Measurements from ENCODE around the gene AAK1.

- TF ChIP-seq CTCF (IDR thresholded peaks at IDR 0.05) (no peak), POLR2A (IDR thresholded peaks at IDR 0.05) (no peak), POLR2AphosphoS5 (IDR thresholded peaks at IDR 0.05) (no peak)
These were observed 1.4 kb downstream of the AAK1 start for GRCh38 chr2:69641887-69642708.

All from breast epithelium (tissue), 3 donors.